ENCODE measurements around the gene CEMIP2.

The CEMIP2 gene

GRCh38 chr9:71764891-71765290 is 3.4 kb downstream of the CEMIP2 start:
- no peak overlapping the region for H3K4me3 ChIP-seq (ENCODE audit: low read depth, low read length)
- no peak for DNase-seq (ENCODE audit: low read depth)
- TF ChIP-seq CTCF (IDR thresholded peaks at IDR 0.05; ENCODE audit: low read depth, low read length, missing control alignments), result no peak

DNA sequence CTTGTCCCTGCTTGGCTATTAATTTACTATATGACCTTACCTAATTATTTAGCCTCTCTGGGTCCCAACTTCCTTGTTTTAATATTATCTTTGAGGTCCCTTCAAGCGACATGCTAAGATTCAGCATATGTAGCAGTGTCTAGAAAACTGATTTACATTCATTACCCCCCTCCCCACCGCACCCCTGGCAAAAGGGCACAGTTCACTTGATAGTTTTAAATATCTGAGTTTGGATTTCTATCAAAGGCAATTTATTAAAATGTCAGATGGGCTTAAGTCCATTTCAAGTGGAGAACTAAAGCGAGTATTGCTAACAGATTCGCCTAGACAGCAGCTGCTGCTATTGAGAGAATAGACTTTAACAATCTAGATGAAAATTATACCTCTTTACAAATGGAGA is 3.9 kb downstream of the CEMIP2 start:
- no peak for TF ChIP-seq CTCF (IDR thresholded peaks at IDR 0.05; ENCODE audit: low read depth, low read length, missing control alignments)
- no peak overlapping the region for H3K4me3 ChIP-seq (ENCODE audit: low read depth, low read length)

GRCh38 chr9:71763832-71764231 is 4.5 kb downstream of the CEMIP2 start:
- no peak overlapping the region for H3K4me3 ChIP-seq (ENCODE audit: low read depth, low read length)
- DNase-seq (ENCODE audit: low read depth), result no peak
- no peak for TF ChIP-seq CTCF (IDR thresholded peaks at IDR 0.05; ENCODE audit: low read depth, low read length, missing control alignments)

More for the DNA sequence above, 3.9 kb downstream of the CEMIP2 start:
- no peak for DNase-seq (ENCODE audit: low read depth)

DNA sequence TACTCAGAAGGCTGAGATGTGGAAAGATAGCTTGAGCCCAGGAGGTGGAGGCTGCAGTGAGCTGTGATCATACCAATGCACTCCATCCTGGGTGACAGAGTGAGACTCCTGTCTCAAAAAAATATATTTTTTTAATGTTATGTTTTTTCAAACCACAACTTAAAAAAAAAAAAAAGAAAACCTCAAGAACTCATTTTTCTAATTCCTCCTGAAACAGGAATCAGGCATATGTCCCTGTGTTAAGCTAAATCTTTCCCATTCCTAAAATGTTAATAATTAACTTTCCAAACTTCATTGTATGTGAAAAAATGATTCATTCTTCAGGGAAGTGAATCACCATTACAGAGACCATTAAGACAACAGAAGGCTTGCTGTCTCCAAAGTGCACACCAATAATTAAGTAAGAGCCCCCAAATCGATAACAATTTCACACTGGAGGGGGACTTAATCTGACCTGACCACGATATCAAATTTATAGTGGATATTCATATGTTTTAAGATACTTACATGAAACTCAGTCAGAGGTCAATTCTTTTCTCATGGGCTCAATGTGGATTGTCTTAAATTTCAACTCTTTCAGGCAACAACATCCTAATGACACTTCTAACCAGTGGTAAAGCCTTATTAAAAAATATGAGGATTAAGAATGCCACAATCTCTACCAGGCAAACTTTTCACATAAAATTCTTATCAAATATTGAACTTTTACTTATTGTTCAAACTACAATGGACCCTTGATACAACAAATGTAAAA is 5.2 kb downstream of the CEMIP2 start:
- no peak for TF ChIP-seq CTCF (IDR thresholded peaks at IDR 0.05; ENCODE audit: low read depth, low read length, missing control alignments)
- no peak for DNase-seq (ENCODE audit: low read depth)
- no peak overlapping the region for H3K4me3 ChIP-seq (ENCODE audit: low read depth, low read length)

DNA sequence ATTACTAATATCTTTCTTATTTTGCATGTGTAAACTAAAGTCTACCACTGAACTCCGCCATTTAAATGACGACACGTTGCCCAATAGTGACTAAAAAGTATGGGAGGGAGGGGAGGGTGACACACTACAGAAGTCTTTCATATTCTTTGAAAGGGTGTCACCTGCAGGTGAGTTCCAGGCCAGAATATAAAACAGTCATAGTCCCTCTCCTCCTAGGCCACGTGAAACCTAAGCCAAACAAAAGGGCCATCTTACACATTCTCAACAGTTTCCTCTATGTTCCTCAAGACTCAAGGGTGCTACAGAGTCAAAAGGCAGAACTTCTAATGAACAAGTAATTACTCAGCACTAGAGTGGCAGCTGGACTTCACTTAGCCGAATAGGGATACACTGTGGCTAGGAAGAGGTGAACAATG is 6.4 kb downstream of the CEMIP2 start:
- no peak for TF ChIP-seq CTCF (IDR thresholded peaks at IDR 0.05; ENCODE audit: low read depth, low read length, missing control alignments)
- H3K4me3 ChIP-seq (ENCODE audit: low read depth, low read length), result no peak overlapping the region
- no peak for DNase-seq (ENCODE audit: low read depth)

- TF ChIP-seq CTCF (IDR thresholded peaks at IDR 0.05; ENCODE audit: low read depth, low read length, missing control alignments), result no peak
- DNase-seq (ENCODE audit: low read depth), result no peak
- no peak overlapping the region for H3K4me3 ChIP-seq (ENCODE audit: low read depth, low read length)
These were observed 7.4 kb downstream of the CEMIP2 start for GRCh38 chr9:71760901-71761300.

GRCh38 chr9:71758785-71759184 is 9.5 kb downstream of the CEMIP2 start:
- TF ChIP-seq CTCF (IDR thresholded peaks at IDR 0.05; ENCODE audit: low read depth, low read length, missing control alignments), result no peak
- H3K4me3 ChIP-seq (ENCODE audit: low read depth, low read length), result no peak overlapping the region
- no peak for DNase-seq (ENCODE audit: low read depth)
